ENCODE results near the gene RPS6KA2.

RPS6KA2 gene

GRCh38 chr6:166627033-166627874, at the start of gene RPS6KA2:
Gene RPS6KA2 (minus strand): TSS chr6:166627251. CDS start chr6:166627019, 232 bp downstream.
- peak; percentile 100 for DNase-seq (ENCODE audit: low read depth)

GRCh38 chr6:166676270-166676860, 49.3 kb upstream of the RPS6KA2 start:
- no peak for DNase-seq (ENCODE audit: low read depth)

DNA sequence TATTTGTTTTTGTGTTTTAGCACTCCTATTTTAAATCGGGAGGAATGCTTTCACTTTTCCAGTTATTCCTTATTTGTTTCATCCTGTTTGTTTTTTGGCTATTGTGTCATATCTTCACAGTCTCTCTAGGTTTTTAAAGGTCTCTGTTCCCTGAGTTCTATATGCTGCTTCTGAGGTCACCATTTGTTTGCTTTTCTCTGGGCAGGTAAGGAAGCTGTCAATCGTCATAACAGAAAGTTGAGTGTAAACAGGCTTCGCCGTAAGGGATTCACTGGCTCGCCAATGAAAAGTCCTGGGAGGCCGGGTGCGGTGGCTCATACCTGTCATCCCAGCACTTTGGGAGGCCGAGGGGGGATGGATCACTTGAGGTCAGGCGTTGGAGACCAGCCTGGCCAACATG, 48.7 kb upstream of the RPS6KA2 start:
- no peak for DNase-seq (ENCODE audit: low read depth)

DNA sequence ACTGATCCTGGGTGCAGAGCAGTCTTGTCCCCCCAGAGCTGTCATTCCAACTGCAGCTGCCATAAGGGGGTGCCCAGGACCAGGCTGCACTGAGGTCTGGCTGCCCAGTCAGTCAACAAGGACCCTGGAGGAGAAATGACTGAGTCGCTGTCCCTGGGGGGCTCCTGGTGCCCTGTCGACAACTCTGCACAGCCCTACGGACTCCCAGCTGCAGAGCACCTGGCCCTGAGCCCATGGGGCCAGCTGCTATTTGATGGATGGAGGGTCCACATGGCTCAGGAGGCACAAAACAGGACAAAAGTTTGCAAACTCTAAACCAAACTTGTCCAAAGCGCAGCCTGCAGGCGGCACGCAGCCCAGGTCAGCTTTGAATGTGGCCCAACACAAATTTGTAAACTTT, 46.3 kb upstream of the RPS6KA2 start:
- DNase-seq (ENCODE audit: low read depth) = no peak

- no peak for DNase-seq (ENCODE audit: low read depth)
Observed at GRCh38 chr6:166672624-166673206, 45.7 kb upstream of the RPS6KA2 start.

DNA sequence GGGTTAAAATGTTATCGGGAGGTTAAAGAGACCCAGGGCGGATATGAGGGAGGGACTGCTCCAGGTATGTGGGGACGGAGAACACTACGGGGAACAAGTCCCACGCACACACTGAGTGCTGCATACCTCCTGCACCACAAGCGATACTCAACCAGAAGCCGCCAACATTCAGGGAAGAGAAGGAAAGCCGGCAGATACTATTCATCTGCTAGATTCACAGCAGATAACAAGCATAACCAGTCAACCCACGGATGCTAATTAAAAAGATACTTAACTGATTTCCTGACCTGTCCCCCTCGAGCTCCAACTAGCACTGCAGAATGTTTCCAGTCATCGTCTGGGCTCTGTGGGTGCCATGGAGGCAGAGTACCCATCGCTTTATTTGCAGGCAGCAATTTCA, 45.1 kb upstream of the RPS6KA2 start:
- no peak for DNase-seq (ENCODE audit: low read depth)

- DNase-seq (ENCODE audit: low read depth) = no peak
Observed at GRCh38 chr6:166671434-166672081, 44.5 kb upstream of the RPS6KA2 start.

DNA sequence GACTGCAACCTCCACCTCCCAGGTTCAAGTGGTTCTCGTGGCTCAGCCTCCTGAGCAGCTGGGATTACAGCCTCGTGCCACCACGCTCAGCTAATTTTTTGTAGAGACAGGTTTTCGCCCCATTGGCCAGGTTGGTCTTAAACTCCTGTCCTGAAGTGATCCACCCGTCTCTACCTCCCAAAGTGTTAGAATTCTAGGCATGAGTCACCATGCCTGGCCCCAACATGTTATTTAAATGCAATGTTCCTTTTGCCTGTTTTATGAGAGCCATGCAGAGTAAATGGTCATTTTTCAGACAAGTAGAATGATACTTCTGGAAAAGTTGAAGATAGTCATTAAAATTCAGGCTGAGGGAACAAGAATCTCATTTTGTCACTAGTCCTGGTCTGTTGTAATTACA, 43.8 kb upstream of the RPS6KA2 start:
- no peak for DNase-seq (ENCODE audit: low read depth)

DNA sequence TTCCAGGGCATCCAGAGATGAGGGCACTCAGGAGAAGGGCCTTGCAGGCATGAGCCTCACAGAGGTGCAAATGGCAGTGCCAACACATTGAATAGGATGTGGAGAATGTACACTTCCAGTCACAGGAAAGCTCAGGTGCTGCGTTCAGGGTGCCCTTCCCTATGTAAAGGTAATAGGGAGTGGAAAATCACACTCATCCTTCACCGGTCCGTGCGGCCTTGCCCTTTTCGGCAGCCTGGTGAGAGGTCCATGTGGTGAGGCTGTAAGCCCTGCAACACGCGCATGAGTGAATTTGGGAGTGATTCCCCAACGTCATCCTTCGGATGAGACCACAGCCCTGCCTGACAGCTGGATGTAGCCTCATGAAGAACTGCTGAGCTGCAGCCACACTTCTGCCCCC, 43.0 kb upstream of the RPS6KA2 start:
- no peak for DNase-seq (ENCODE audit: low read depth)

DNA sequence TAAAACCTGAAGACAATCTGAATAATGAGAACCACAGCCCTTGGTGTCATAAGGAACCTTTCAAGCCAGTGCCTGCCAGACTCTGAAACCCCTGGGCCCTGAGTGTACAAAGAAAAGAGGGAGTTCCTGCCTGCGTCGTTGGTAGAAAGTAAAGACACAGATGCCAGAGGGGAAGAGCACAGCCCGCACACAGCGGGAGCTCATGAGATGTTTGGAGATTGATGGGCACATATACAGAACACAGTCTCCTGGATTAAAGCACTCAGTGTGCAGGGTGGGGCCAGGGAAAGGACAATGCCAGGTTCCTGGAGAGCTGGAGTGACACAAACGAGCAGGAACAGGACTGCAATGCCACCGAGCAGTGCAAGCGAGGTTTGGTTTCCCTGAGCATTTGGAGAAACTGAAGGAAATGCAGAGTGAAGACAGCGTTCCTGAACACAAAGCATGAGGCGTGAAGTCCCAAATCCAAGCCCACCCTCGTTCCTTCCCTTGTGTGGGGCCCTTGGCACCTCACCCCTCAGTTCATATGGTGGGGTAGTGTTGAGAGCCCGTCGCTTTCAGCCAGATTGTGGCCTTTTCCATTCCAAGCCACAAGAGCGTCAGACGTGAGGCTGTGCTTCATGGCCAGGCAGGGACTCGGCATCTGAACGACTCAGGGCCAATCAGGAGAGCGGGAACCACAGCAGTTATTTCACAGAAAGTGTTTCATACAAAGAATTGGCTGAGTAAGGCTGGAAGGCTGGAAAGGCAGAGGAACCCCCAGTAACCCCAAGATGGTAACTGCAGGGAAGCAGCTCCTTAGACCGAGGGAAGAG, 41.0 kb upstream of the RPS6KA2 start:
- DNase-seq (ENCODE audit: low read depth) = no peak

- no peak for DNase-seq (ENCODE audit: low read depth)
Observed at GRCh38 chr6:166664135-166664534, 37.1 kb upstream of the RPS6KA2 start.

DNA sequence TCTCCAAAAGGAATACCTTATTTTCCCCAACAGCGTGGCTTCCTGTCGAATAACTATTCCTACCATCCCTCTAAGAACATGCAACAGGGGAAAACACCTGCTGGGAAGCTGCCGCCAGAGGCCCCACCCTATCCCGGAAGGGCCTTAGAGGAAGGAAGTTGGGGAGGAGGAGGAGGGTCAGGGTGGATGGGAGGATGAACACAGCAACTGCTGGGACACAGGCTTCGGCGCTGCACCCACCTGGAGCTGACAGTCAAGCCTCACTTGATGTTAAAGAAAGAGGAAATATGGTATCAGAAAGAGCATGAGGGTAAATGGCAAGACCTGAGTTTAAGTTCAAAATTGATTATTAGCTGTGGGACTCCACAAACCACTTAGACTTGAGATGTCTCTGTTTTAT, 36.5 kb upstream of the RPS6KA2 start:
- no peak for DNase-seq (ENCODE audit: low read depth)

DNA sequence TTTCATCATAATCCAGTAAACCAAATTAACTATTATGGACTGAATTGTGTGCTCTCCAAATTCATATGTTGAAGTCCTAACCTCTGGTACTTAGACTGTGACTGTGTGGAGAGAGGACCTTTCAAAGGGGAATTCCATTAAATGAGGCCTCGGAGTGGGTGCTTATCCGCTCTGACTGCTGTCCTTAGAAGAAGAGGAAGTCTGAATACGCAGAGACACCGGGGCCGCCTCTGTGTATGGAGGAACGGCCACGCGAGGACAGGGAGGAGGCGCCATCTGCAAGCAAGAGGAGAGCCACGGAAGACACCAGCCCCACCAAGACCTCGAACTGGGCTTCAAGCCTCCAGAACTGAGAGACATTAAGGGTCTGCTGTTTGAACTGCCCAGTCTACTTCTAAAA, 35.6 kb upstream of the RPS6KA2 start:
- DNase-seq (ENCODE audit: low read depth) = no peak

DNA sequence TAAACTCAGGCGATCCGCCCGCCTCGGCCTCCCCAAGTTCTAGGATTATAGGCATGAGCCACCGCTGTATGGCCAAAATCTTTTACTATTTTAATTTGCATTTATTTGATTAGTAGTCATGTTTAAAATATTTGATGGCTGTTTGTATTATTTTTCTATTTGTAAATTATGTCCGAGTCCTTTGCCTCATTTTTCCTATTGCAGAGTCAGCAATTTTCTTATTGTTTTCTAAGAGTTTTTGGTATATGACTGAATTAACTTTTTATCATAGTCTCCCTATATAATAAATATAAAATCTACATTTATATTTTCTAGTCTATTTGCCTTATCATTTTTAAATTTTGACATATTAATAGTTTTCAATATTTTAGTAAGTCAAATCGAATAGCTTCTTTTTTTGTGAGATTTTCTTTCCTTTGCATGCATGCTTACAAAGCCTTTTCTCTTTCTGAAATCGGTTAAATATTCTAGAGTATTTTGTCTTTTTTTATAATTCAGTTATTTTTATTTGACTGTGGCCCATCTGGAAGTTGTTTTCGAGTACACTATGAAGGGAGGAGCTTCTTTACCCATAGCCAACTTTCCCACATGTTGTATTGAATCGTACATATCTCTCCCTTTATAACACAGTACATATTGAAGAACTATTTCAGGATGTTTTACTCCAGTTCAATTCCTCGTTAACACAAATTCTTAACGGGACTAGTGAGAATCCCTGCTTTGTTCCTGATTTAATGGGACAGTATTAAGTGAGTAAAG, 34.5 kb upstream of the RPS6KA2 start:
- DNase-seq (ENCODE audit: low read depth) = no peak

DNA sequence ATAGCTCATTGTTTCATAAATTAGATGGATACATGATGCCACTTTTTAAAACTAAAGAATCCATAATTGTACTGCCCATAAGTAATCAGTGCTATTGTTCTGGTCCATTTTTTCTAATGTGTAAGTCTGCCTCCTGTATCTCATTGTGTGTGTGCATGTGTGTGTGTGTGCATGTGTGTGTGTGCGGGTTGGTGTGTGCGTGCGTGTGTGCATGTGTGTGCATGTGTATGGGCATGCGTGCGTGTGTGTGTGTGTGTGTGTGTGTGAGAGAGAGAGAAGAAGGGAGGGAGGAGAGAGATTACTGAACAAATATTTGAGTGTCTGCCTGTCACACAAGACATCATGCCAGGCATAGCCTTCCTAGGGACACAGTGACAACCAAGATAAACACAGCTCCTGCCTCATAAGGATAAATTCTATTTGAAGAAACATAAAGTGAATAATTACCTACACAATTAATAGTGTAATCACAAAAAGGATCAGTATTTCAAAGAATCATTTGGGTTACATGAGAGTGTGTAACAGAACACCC, 33.2 kb upstream of the RPS6KA2 start:
- DNase-seq (ENCODE audit: low read depth) = no peak

- DNase-seq (ENCODE audit: low read depth) = no peak
Observed at GRCh38 chr6:166659581-166659980, 32.5 kb upstream of the RPS6KA2 start.

GRCh38 chr6:166658792-166659150, 31.7 kb upstream of the RPS6KA2 start:
- DNase-seq (ENCODE audit: low read depth) = no peak

- no peak for DNase-seq (ENCODE audit: low read depth)
Observed at GRCh38 chr6:166658115-166658791, 31.2 kb upstream of the RPS6KA2 start.

DNA sequence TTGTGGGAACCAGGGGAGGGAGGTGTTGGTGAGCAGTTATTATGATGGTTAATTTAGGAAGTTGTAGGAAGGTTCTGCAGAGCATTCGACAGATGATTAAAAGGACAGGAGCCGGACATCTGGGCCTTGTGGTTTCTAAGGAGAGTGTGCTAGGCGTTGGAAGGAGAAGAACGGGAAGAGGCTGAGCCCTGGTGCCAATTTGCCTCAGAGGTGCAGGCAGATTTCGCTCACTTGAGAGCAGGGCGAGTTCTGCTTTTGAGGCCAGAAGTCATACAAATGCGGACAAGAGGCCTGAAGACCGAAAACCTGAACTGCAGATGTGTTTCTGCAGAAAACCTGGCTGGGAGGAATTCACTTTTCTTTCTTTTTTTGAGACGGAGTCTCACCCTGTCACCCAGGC, 30.5 kb upstream of the RPS6KA2 start:
- DNase-seq (ENCODE audit: low read depth) = no peak

Measured in activated T-cell treated with anti-CD3 and anti-CD28 coated beads for 1 hour (primary cell).